ENCODE data around the gene ARMH4.

- TF ChIP-seq CTCF (IDR thresholded peaks at IDR 0.05 in 4 of 5, conservative IDR thresholded peaks at IDR 0.05 in 1 of 5) (no peak), POLR2A (IDR thresholded peaks at IDR 0.05) (no peak)
These were observed 190.8 kb downstream of the ARMH4 start for GRCh38 chr14:57960946-57961785.
